NCI-H69 (cell line): ENCODE data around the gene MT2A.

Source experiments
- DNase-seq: peaks from one replicate; lab custom pipeline; 2025; lab: John Stamatoyannopoulos, UW

Gene MT2A

GRCh38 chr16:56600398-56600999 is 7.9 kb upstream of the MT2A start:
- peak; percentile 52 for DNase-seq

GRCh38 chr16:56601325-56601724 is 7.1 kb upstream of the MT2A start:
- peak; percentile 68 for DNase-seq

GRCh38 chr16:56603589-56603988 is 4.8 kb upstream of the MT2A start:
- DNase-seq = peak; percentile 38

- DNase-seq = peak; percentile 8
Measured at GRCh38 chr16:56604966-56605365, 3.4 kb upstream of the MT2A start.

GRCh38 chr16:56605475-56605874 is 2.9 kb upstream of the MT2A start:
- DNase-seq = no peak

GRCh38 chr16:56606071-56606475 is 2.3 kb upstream of the MT2A start:
- no peak for DNase-seq

- no peak for DNase-seq
Measured at GRCh38 chr16:56606476-56607108, 1.8 kb upstream of the MT2A start.

- peak; percentile 6 for DNase-seq
Measured at GRCh38 chr16:56607109-56607618, 1.2 kb upstream of the MT2A start.

- no peak for DNase-seq
Measured at GRCh38 chr16:56607675-56608042, 725 bp upstream of the MT2A start.

- peak; percentile 56 for DNase-seq
Measured at GRCh38 chr16:56608876-56609462, 585 bp downstream of the MT2A start.

- peak; percentile 67 for DNase-seq
Measured at GRCh38 chr16:56609463-56609921, 1.1 kb downstream of the MT2A start.

- peak; percentile 82 for DNase-seq
Measured at GRCh38 chr16:56610017-56610608, 1.7 kb downstream of the MT2A start.

GRCh38 chr16:56610609-56611111 is 2.3 kb downstream of the MT2A start:
- DNase-seq = no peak

GRCh38 chr16:56611281-56611833 is 3.0 kb downstream of the MT2A start:
- no peak for DNase-seq

- no peak for DNase-seq
Measured at GRCh38 chr16:56613706-56614105, 5.3 kb downstream of the MT2A start.

GRCh38 chr16:56614549-56614991 is 6.2 kb downstream of the MT2A start:
- DNase-seq = no peak

GRCh38 chr16:56615353-56615752 is 7.0 kb downstream of the MT2A start:
- no peak for DNase-seq

GRCh38 chr16:56616608-56617211 is 8.3 kb downstream of the MT2A start:
- no peak for DNase-seq

- DNase-seq = peak; percentile 47
Measured at GRCh38 chr16:56617212-56618085, 9.1 kb downstream of the MT2A start.

GRCh38 chr16:56618138-56618537 is 9.8 kb downstream of the MT2A start:
- DNase-seq = no peak

- DNase-seq = no peak
Measured at GRCh38 chr16:56620339-56620897, 12.0 kb downstream of the MT2A start.
